NOMO-1 (cell line): ENCODE measurements around the gene KIF26B.

Source experiments
- DNase-seq, 2 experiments: peaks; one replicate each; lab custom pipeline; 2025; ENCODE audit not compliant: unreplicated experiment in 2 of 2; lab: John Stamatoyannopoulos, UW

KIF26B gene

DNA sequence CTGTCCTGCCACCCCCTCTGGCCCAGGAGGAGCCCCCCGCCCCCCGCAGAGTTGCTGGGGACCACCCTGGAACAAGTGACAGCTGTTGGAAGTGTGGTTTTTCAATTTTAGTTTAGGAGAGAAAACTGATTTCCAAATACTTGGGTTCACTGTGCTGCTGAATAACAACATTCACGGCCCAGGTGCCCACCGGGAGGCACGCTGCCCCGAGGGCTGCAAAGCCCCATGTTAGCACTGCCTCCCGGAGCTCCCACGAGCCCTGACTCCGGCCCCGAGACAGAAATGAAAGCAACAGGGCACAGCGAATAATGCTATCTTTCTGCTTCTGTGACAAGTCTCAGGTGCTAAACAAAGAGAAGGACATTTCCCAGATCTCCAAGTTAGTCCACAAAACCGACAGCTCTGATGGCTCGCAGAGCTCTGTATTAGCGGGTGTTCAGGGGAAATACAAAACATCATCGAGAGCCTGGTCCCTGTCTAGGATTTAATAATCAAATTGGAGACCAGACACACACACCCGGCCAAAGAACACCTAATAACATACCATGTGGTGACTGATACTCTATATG lies 451.5 kb downstream of the KIF26B start:
- no peak for DNase-seq

- DNase-seq: no peak
These were observed 453.5 kb downstream of the KIF26B start for GRCh38 chr1:245608271-245608670.

DNA sequence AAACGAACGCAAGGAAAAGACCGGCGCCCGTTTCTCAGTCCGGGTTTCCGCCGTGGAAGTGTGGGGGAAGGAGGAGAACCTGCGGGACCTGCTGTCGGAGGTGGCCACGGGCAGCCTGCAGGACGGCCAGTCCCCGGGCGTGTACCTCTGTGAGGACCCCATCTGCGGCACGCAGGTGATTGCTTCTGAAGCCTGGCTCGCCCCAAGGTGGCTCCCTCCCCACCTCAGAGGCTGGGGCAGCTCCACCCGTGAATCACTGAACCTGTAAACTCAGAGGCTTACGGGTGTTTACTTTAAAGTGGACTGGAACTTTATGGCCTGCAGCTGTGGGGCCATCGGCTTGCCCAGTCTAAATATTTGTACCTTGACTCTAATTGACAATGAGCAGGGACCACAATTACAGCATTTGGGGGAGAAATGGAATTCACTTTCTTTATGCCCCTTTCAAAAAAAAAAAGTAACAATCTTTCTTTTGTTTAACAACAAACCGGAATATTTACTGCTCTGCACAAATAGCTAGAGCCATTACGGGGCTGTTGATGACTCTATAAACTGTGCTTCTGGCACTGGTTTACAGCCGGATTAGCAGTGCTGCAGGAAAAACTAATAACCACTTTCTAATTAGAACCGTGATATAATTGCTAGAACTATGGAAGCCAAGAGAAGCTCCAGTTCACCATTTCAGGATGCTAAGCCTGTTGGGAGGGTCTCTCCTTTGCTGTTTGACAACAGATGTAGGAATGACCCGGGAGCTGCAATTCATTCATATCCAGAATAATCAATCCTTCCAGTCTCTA lies 454.8 kb downstream of the KIF26B start:
- no peak for DNase-seq

DNA sequence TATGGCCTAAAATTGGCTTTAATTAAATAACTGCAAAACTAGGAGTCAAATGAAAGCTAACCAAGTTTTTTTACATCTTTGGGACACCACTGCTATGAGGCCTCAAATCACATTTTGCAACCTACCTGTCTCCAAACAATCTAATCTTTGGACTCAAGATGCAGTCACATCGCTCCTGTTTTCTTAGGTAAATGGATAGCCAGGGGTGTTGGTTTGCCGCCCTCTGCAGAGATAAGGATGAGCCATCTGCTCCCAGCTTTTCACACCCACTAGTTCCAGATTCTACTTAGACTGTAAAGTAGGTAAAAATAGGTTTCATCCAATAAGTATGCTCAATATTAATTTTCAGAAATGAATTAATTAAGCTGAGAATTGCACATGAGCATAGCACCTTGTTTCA lies 456.5 kb downstream of the KIF26B start:
- no peak for DNase-seq

DNA sequence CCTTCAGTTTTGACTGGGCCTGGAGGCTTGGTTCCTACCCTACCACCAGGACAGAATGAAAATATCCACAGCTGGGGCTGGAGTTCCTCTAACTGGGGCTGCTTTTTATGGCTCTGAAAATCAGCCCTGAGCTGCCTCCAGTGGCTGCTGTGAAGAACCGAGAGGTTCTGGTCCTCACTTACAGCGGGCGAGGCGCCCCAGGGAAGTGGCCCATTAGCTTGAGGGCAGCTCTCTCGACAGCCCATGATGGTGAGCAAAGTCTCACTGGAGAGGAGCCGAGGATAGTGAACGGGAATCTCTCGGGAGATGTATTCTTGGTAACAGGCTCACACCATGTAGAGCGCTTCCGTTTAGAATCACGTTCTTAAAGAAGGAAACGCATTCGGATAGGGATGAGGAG lies 459.7 kb downstream of the KIF26B start:
- DNase-seq: no peak

DNA sequence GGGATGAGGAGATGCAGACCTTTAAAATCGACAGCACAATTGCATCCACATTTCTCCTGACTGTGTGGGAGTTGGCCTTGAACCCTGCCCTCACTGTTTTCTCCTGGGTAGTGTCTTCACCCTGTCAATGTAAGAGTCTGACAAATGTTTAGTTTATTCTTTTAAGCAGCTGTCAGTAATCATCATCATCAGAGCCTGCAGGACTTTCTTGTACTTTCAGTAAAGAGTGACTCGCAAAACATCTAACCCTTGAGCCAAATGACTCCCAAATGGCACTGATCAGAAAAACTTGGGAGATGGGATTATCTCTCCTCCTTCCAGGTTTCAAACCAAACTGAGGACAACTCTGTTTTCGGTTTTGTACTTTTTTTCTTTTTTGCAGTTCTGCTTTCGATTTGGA lies 460.2 kb downstream of the KIF26B start:
- DNase-seq: no peak

DNA sequence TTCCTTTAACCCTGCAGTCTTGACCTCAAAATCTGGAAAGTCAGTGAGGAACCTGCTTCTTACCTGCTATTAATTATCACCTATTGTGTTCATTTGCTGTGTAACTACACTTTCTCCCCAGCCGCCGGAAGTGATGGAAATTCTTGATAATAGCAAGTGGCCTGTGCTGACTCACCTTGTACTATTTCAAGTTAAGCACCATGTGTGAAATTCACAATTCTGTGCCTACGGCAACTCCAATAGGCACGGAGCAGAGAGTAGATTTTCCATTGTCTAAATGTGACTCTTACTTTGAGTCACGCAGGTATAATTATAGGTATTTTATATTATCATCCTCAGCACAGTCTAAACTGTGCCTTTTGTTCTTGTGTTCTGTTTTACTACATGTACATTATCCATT lies 466.8 kb downstream of the KIF26B start:
- DNase-seq: no peak

DNA sequence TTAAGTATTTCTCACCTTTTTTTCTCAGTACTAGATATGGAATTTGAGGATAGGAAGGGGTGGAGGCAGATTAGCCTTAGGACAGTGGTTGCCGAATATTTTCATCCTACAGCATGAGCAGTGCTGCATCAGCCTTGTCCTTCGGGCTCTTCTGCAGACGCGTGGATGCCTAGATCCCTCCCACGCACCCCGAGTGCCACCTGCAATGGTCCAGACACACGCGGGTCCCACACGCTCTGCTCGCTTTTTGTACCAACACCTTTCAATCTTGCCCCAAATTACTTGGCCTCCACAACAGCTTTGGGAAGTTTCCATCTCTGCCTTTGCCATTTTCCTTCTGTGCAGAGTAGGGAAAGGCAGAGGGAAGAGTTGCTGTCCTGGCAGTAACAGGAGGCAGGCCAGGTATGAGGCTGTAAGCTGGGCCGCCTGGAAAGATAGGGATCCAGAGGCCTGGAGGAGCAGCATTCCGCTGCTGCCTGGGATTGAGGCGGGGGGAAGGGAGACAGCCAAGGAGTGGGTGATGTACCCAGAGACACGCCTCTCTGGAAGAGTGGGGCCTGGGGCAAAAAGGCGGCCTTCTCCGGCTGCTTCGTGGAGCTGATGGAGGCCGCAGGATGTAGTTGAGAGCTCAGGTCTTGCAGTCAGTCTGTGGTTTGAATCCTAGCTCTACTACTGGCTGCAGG lies 467.7 kb downstream of the KIF26B start:
- DNase-seq: no peak

DNA sequence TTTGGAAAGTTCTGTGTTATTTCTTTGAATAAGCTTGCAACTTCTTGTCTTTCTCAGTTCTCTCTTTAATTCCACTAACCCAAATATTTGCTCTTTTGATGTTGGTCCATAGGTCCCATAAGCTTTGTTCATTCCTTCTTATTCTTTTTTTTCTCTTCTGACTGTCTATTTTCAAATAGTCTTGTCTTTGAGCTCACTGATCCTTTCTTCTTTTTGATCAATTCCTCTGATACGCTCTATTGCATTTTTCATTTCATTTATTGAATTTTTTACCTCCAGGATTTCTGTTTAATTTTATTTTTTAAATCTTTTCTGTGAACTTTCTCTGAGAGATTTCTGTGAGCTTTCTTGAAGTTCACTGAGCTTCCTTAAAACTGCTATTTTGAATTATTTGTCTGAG lies 486.6 kb downstream of the KIF26B start:
- no peak for DNase-seq

DNA sequence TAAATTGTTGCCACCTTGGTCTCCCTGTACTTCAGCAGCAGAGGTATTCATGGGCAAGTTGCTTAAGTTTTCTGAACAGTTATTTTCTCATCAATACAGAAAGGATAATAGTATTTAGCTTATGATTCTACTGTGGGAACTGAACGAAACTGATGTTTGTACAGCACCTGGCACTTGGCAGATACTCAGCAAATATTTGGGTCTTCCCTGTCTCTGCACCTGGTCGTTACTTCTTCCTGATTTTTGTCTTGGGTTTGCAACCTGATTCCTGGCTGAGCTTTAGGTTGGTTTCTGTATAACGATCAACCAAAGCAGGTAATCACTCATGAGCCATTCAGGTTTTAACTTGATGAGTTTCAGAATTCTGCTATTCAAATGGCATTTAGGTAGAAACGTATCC lies 490.6 kb downstream of the KIF26B start:
- no peak for DNase-seq

DNA sequence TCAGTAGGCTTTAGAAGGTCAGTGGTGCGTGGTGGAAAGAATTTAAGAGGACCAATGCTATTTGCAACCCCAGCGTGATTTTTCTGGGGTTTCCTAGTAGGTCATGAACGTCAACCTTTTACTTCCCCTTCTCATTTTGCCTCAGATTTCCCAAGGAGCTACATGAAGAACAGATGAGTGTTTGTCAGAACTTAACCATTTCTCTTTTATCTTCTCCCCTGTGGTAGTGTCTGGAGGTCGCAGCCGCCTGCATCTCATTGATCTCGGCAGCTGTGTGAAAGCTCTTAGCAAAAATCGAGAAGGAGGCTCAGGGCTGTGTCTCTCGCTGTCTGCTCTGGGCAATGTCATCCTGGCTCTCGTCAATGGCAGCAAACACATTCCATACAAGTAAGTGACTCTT lies 491.1 kb downstream of the KIF26B start:
- no peak for DNase-seq

GRCh38 chr1:245648749-245649522 lies 494.2 kb downstream of the KIF26B start:
- no peak for DNase-seq

- DNase-seq: no peak
These were observed 494.9 kb downstream of the KIF26B start for GRCh38 chr1:245649666-245650065.

GRCh38 chr1:245650441-245650960 lies 495.7 kb downstream of the KIF26B start:
- no peak for DNase-seq

GRCh38 chr1:245651093-245651492 lies 496.3 kb downstream of the KIF26B start:
- no peak for DNase-seq

DNA sequence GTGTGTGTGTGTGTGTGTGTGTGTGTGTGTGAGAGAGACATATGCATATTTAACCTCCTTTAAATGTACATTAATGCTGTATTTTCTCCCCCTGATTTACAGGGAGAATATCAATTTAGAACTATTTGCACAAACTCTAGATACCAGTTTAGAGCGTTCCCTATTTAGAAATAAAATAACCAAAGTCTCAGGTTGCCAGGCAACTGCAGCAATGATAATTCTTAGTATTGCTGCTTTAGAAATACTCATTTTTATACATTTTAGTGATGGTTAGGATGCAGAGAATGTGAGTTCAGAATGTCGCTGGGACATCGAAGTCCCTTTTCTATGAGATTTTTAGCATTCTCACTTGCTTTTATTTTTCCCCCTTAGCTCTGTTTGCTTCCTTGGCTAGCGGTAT lies 497.3 kb downstream of the KIF26B start:
- DNase-seq: no peak

GRCh38 chr1:245652660-245653427 lies 498.1 kb downstream of the KIF26B start:
- no peak for DNase-seq

DNA sequence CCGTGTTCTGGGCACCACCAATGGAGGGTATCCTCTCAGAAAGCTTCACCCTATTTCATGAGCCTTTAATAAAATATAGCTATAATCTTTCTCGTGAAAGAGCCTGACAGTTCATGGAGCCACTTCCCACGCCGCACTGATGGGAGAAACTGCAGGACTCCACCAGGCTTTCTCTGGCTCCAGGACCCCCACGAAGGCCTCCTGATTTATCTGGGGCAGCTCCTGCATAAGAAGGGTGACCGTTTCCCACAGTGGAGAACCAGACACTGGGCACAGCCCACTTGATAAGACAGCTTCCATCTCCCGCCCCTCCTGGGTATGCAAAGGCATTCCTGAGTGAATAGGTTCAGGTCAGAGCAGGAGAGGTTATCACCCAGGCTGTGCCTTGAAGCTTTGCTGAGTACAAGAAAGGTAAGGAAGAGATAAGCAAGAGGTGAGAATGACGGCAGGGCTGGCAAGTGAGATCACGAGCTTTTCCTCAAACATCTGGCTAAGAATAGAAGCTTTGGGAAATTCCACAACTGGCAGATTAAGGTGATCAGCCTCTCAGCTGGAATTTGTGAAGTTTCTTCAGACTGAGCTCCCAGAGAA lies 499.8 kb downstream of the KIF26B start:
- no peak for DNase-seq

DNA sequence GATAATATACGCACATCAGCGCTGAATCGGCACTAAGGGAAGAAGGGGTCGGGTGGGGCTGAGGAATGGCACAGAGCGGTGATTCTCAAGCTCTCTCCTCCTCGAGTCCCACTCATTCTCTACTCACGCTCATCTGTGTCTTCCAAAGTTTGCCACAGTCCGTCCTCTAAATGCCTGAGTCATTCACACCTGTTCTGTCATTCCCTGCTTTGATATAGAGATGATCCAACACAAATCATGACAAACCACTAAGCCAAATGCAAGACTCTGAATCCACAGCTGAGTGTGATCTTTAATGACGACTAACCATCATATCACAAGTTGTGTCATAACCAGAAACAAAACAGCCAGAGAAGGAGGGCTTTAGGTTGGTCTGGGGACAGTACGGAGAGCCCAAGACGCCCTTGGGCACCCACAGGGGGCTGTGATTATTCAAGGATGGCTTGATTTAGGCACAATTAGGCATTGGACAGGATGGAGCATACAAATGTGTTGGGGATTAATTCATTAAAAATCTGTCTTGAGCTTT lies 501.5 kb downstream of the KIF26B start:
- DNase-seq: no peak

DNA sequence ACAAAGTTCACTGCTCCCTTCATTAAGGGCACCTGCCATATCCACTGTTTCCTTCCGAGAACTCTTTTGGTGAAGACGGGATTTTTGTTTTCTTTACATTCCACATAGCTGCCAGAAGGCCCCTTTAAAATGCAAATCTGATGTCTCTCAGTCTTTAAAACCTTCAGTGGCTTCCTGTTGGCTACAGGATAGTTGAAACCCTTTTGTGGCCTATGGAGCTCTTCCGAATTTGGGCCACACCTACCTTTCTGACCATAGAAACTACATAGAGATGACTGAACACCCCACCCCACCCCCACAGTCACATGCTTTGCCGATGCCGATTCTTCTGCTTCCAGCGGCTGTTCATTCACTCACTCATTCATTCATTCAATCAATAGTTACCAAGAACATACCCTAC lies 502.6 kb downstream of the KIF26B start:
- DNase-seq: no peak
